Dedifferentiated amniotic fluid mesenchymal stem cell (primary cell): ENCODE measurements around the gene ZNF592.
"Not testable (repeated sequence)": the region's sequence is repeated elsewhere in the genome, so short reads cannot be mapped to it uniquely, and the experiment has no call there.

Source experiments
- DNase-seq: peaks from one replicate; pipeline ENCODE4 v3.0.0-alpha.2; 2016; ENCODE audit errors: extremely low spot score

The ZNF592 gene

GRCh38 chr15:84741121-84741520, 7.3 kb upstream of the ZNF592 start:
- DNase-seq, result no peak

- peak; percentile 24 for DNase-seq
These were observed 747 bp upstream of the ZNF592 start for GRCh38 chr15:84747416-84748273.

DNA sequence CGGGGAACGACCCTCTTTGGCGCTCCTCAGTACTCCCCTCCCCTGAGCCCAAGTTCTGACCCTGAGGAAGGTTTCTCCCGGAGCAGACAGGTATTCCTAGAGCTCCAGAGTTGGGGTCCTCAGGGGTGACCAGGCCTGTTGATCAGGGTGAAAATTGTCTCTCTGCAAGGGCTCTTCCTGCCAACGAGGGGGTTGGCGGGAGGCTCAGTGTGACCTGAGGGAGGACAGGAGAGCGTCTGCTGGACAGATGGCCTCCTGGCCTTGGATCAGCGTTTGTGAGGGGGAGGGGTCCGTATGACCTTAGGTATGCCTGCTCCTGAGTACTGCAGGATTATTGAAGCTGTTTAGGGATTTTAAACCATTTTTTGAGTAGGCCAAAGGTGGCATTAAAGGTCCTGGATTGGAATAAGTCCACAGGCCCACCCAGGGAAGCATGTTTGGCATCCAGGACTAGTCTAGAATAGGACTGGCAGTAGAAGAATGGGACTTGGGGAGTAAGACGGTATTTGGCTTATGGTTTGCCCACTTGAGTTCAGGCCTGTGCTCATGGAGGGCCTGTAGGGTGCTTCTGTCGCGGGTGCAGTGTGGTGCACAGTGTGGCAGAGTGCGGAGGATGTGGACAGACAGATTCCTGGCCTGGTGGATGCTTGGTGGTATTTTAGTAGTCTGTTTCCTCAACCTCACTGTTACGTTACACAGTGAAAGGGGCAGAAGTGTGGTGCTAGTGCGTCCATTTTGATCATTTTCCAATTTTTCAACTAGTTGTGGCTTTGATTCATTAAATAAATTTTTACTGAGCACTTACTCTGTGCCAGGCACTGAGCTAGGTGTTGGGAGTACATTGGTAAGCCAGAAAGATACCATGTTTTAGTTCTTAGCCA, 959 bp downstream of the ZNF592 start:
- DNase-seq, result no peak

DNA sequence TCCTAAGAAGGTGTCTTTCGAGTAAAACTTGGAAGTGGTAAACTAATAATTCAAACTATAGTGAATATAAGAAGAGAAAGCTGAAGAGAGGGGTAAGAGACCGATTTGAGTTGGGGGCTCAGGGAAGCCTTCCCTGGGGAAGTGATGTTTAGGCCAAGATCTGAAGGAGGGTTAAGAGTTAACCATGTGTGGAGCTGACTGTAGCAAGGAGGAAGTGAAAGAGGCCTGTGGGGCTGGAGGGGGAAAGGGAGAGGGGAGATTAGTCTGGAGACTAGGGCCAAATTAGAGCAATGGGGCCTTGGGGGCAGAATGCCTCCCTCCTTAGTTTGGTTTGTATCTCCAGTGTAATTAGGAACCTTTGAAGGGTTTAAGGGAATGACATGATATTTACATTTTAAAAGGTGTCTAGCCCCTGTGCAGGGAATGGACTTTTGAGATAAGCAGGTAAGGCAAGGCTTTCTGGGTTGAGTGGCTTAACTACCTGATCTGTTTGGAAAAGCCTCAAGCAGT, 2.2 kb downstream of the ZNF592 start:
- DNase-seq, result no peak

DNA sequence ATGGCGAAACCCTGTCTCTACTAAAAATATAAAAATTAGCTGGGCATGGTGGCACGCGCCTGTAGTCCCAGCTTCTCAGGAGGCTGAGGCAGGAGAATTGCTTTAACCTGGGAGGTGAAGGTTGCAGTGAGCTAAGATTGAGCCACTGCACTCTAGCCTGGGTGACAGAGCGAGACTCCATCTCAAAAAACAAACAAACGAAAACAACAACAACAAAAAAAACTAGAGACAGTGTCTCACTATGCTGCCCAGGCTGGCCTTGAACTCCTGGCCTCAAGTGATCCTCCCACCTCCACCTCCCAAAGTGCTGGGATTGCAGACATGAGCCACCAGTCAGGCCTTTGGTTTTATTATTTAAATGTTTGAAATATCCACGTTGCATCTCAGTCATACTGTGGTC, 3.3 kb downstream of the ZNF592 start:
- not testable (repeated sequence) for DNase-seq

GRCh38 chr15:84752195-84752594, 3.8 kb downstream of the ZNF592 start:
- no peak for DNase-seq

GRCh38 chr15:84752700-84753099, 4.3 kb downstream of the ZNF592 start:
- DNase-seq, result peak; percentile 22

- not testable (repeated sequence) for DNase-seq
These were observed 6.5 kb downstream of the ZNF592 start for GRCh38 chr15:84754889-84755288.

GRCh38 chr15:84755736-84756527, 7.5 kb downstream of the ZNF592 start:
- no peak for DNase-seq

DNA sequence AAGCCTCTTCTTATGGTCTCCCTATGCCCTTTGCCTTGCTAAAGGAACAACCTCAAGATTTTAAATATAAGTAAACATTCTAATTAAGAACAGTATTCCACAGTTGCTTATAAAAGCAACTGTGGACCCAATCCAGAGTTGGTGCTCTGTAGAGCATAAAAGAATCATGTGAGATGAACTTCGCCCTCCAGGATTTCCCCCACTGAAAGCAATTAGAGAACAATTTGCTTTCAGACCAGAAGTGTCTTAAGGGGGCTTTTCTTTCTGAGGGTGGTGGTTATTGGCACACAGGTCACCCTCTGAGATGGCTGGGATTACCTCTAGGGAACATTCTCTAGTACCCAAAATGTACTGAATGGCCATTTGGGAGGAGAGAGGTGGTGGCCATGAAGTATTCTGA, 10.6 kb downstream of the ZNF592 start:
- no peak for DNase-seq

DNA sequence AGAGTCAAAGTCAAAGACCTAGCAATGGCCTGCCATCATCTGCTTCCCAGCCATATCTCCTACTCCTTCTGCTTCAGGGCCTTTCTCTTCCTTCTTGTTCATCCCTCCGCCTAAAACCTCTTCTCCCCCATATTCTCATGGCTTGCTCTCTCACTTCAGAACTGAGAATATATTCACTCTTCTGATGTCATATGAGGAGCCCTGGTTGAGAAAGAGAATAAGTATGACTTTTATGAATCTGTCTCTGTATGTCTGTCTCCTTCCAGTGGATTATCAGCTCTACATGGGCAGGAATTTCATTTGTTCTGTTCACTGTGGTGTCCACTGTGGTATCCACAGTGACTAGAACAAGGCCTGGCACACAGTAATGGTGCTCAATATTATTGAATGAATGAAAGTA, 11.8 kb downstream of the ZNF592 start:
- DNase-seq, result no peak

DNA sequence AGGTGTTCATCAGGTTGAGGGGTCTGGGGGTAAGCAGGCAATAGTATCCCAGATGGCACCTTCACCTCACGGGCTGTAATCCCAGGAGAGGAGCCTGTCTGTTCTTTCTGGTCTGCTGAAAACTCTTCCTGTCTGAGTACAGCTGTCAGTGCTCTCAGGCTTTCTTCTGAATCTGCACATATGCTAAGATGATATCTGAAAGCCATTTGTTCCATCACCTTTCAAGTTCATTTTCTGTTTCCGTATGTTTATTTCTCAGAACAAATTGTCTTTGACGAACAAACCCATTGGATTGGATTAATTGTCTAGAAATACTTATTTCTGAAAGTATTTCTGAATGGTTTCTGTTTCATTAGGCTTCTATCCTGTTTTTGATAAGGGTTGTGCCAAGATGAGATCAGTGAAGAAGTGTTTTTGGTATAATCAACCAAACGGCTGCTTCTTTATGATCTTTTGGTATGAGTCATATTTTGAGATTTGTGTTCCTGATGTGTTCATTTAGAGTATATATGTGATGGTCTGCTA, 13.3 kb downstream of the ZNF592 start:
- DNase-seq, result no peak

- no peak for DNase-seq
These were observed 14.6 kb downstream of the ZNF592 start for GRCh38 chr15:84762840-84763572.

DNA sequence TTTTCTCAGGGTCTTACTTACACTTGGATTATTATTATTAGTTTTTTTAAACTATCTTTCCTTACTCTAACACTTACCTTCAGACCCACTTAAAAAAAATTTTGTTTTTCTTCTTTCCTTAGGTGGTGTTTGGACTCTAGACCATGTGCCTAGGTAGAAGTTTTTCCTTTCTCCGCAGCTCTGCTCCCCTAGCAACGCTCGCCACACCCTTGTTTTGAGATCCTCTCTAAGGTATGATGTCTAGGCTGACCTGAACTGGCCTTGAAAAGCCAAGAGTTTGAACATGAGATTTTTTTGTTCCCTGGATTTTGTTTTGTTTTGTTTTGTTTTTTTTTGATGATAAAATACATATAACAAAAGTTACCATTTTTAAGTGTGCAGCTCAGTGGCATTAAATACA, 16.2 kb downstream of the ZNF592 start:
- no peak for DNase-seq

GRCh38 chr15:84764989-84765388, 16.6 kb downstream of the ZNF592 start:
- no peak for DNase-seq

- no peak for DNase-seq
These were observed 17.3 kb downstream of the ZNF592 start for GRCh38 chr15:84765675-84766074.

DNA sequence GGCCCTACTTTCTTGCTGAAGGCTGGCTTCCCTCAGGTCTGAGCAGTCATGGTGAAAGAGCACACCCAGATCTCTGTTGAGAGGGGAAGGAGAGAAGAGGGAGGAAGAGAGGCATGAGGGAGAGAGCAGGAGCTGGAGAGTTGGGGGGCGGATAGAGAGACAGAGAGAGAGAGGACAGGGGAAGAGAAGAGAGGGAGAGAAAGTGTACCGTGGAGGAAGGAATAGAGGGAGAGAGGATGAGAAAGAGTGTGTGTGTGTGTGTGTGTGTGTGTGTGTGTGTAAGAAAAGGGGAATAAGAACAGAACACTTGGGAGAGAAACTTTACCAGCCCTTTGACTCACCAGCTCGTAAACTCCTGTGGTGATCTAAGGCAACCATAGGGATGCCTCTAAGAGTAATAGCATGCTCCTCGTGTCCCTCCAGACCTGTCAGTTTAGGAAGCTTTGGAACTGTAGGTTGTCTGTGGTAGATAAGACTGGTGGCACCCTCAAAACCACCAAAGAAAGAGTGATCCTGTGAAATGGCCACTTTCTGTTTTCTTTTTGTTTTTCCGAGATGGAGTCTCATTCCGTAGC, 18.2 kb downstream of the ZNF592 start:
- no peak for DNase-seq

DNA sequence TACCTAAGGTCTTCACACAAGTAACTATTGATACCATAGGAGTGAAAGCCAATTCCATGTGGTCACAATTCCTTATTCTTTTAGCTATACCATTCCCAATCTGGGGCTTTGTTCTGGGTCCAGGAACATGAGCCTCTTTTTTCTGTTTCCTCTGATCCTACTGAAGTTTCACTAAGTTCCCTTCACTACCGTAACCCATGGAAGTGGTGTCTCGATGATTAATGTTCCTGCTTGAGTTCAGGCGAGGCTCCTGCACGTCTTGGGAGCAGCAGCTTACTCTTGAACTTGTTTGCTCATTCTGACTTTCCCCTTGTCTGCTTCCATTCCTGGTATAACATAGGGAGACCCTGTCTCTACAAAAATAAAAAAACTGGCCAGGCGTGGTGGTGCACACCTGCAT, 23.6 kb downstream of the ZNF592 start:
- DNase-seq, result no peak

GRCh38 chr15:84772467-84772866, 24.1 kb downstream of the ZNF592 start:
- DNase-seq, result no peak

GRCh38 chr15:84773716-84774115, 25.3 kb downstream of the ZNF592 start:
- DNase-seq, result no peak
